H1 (cell line): ENCODE measurements around the gene TMEM245. TPM values are rescaled to one million over a fixed set of nuclear protein-coding genes. Genes with fewer than 3 reads are reported as not detected.

ENCODE experiments used
- CTCF ChIA-PET: fragments of 300-600 bp; sonication (Branson Sonifier 250); formaldehyde crosslinking; loops from one replicate; lab custom pipeline; 2021; ENCODE audit not compliant: partially characterized antibody; lab: Charles Lee
- POLR2A ChIA-PET: fragments of 300-600 bp; sonication (Branson Sonifier 250); formaldehyde crosslinking; loops from one replicate; lab custom pipeline; 2021; ENCODE audit warnings: inconsistent platforms; ENCODE audit not compliant: partially characterized antibody; lab: Charles Lee
- DNase-seq, 2 experiments: peaks; one replicate each; pipeline versions ENCODE4 v3.0.0 to v3.0.0-alpha.2; 2010 to 2022; ENCODE audit warnings: low spot score in 2 of 2, low read depth in 1 of 2, mixed read lengths in 1 of 2
- FAIRE-seq: peaks from 2 replicates; lab custom pipeline; 2011; peaks lifted over from hg19 to GRCh38; lab: Jason Lieb, UNC
- H2AFZ ChIP-seq: 2 replicates; pipeline ENCODE4 v1.8.1; 2012; ENCODE audit warnings: low read length, inconsistent platforms
- H2AK5ac ChIP-seq: 2 replicates; pipeline ENCODE4 v1.6.1; 2013; ENCODE audit warnings: low read depth, low read length
- H2BK120ac ChIP-seq: replicated peaks from 2 replicates; pipeline ENCODE3; 2013; ENCODE audit warnings: low read depth, low read length, inconsistent platforms
- H2BK12ac ChIP-seq: 2 replicates; pipeline ENCODE4 v1.6.1; 2013; ENCODE audit warnings: low read depth, low read length
- H2BK15ac ChIP-seq: 2 replicates; pipeline ENCODE4 v1.6.1; 2013; ENCODE audit warnings: low read length
- H2BK20ac ChIP-seq: 2 replicates; pipeline ENCODE4 v1.6.1; 2013; ENCODE audit warnings: low read length
- H2BK5ac ChIP-seq: 2 replicates; pipeline ENCODE4 v1.6.1; 2013; ENCODE audit warnings: low read depth, low read length
- H3K14ac ChIP-seq: 2 replicates; pipeline ENCODE4 v1.6.1; 2013; ENCODE audit warnings: inconsistent platforms; ENCODE audit not compliant: insufficient read length
- H3K18ac ChIP-seq: 2 replicates; pipeline ENCODE4 v1.6.1; 2013; ENCODE audit warnings: low read length; ENCODE audit errors: extremely low read depth
- H3K23ac ChIP-seq: 2 replicates; pipeline ENCODE4 v1.6.1; 2013; ENCODE audit warnings: inconsistent platforms; ENCODE audit not compliant: insufficient read length
- H3K23me2 ChIP-seq: 2 replicates; pipeline ENCODE4 v1.6.1; 2013; ENCODE audit warnings: low read depth, low read length
- H3K27ac ChIP-seq: 2 replicates; pipeline ENCODE4 v1.6.1; 2011; ENCODE audit warnings: low read depth, low read length, inconsistent platforms
- H3K27me3 ChIP-seq, 4 experiments: replicated peaks in 1 of 4; 1 replicate in 1 of 4; 2 replicates in 3 of 4; pipeline versions ENCODE4 v1.6.1 to v1.8.1; 2011 to 2013; ENCODE audit warnings: low read length in 3 of 4, mild to moderate bottlenecking in 3 of 4, inconsistent platforms in 2 of 4, mixed read lengths in 2 of 4, moderate library complexity in 1 of 4; ENCODE audit not compliant: control insufficient read depth in 3 of 4, insufficient read depth in 3 of 4; ENCODE audit errors: extremely low read depth in 1 of 4
- H3K36me3 ChIP-seq, 4 experiments: 2 replicates each; pipeline versions ENCODE4 v1.6.1 to v1.8.1; 2011 to 2013; ENCODE audit warnings: mild to moderate bottlenecking in 4 of 4, low read length in 3 of 4, moderate library complexity in 2 of 4, control low read depth in 1 of 4, inconsistent platforms in 1 of 4; ENCODE audit not compliant: insufficient read depth in 4 of 4, control insufficient read depth in 2 of 4
- H3K4ac ChIP-seq: replicated peaks from 2 replicates; pipeline ENCODE3; 2013; ENCODE audit warnings: low read length, low read depth, mixed read lengths, inconsistent platforms; ENCODE audit not compliant: insufficient read length
- H3K4me1 ChIP-seq, 4 experiments: replicated peaks in 1 of 4; 1 replicate in 1 of 4; 2 replicates in 3 of 4; pipeline versions ENCODE4 v1.6.1 to v1.8.1; 2011 to 2013; ENCODE audit warnings: low read length in 3 of 4, inconsistent platforms in 2 of 4, mixed read lengths in 1 of 4; ENCODE audit not compliant: insufficient read depth in 4 of 4, control insufficient read depth in 3 of 4
- H3K4me2 ChIP-seq, 2 experiments: 2 replicates each; pipeline versions ENCODE4 v1.6.1 to v1.8.1; 2011 to 2013; ENCODE audit warnings: low read depth in 2 of 2, low read length in 2 of 2, control low read depth in 1 of 2, inconsistent platforms in 1 of 2, mild to moderate bottlenecking in 1 of 2; ENCODE audit not compliant: insufficient read depth in 1 of 2
- H3K4me3 ChIP-seq, 4 experiments: fragments of 200-600, 300-600 bp in 1 of 4; sonication (generic), shearing (Covaris generic), sonication (Bioruptor Twin) in 1 of 4; 2 replicates each; pipeline versions ENCODE4 v1.5.1 to v1.8.1; 2011 to 2016; ENCODE audit warnings: low read length in 4 of 4, low read depth in 3 of 4, control low read depth in 2 of 4, inconsistent platforms in 2 of 4, mild to moderate bottlenecking in 2 of 4, mixed read lengths in 1 of 4, moderate library complexity in 1 of 4; ENCODE audit not compliant: insufficient read depth in 2 of 4; ENCODE audit errors: extremely low read depth in 1 of 4
- H3K56ac ChIP-seq: replicated peaks from 2 replicates; pipeline ENCODE3; 2013; ENCODE audit warnings: low read depth, mild to moderate bottlenecking, mixed read lengths, low read length, inconsistent platforms; ENCODE audit not compliant: insufficient read length
- H3K79me1 ChIP-seq: 2 replicates; pipeline ENCODE4 v1.6.1; 2013; ENCODE audit warnings: low read depth, low read length, control low read depth
- H3K79me2 ChIP-seq, 2 experiments: 2 replicates each; pipeline versions ENCODE4 v1.6.1 to v1.8.1; 2012 to 2013; ENCODE audit warnings: low read length in 2 of 2, mild to moderate bottlenecking in 2 of 2, inconsistent platforms in 1 of 2; ENCODE audit not compliant: insufficient read depth in 2 of 2, control insufficient read depth in 1 of 2
- H3K9ac ChIP-seq, 4 experiments: replicated peaks in 1 of 4; 1 replicate in 1 of 4; 2 replicates in 3 of 4; pipeline versions ENCODE4 v1.6.1 to v1.8.1; 2011 to 2013; ENCODE audit warnings: low read depth in 3 of 4, low read length in 3 of 4, control low read depth in 2 of 4, mild to moderate bottlenecking in 2 of 4, moderate library complexity in 2 of 4, inconsistent platforms in 1 of 4; ENCODE audit errors: extremely low read depth in 1 of 4
- H3K9me3 ChIP-seq, 2 experiments: 2 replicates each; pipeline versions ENCODE4 v1.6.1 to v1.8.1; 2012 to 2013; ENCODE audit warnings: mild to moderate bottlenecking in 2 of 2, moderate library complexity in 2 of 2, control low read depth in 1 of 2, inconsistent platforms in 1 of 2, low read depth in 1 of 2, low read length in 1 of 2, mixed read lengths in 1 of 2; ENCODE audit not compliant: insufficient read depth in 2 of 2
- H4K20me1 ChIP-seq, 2 experiments: replicated peaks in 1 of 2; 2 replicates each; pipeline versions ENCODE3 to v1.8.1; 2011 to 2013; ENCODE audit warnings: inconsistent platforms in 2 of 2, low read length in 2 of 2, mild to moderate bottlenecking in 1 of 2; ENCODE audit not compliant: insufficient read depth in 2 of 2, control insufficient read depth in 1 of 2
- H4K5ac ChIP-seq: 2 replicates; pipeline ENCODE4 v1.6.1; 2013; ENCODE audit warnings: low read length, low read depth, mixed read lengths, inconsistent platforms; ENCODE audit not compliant: insufficient read length
- H4K8ac ChIP-seq: 2 replicates; pipeline ENCODE4 v1.8.0; 2013; ENCODE audit warnings: mild to moderate bottlenecking, moderate library complexity, low read length, inconsistent platforms; ENCODE audit not compliant: insufficient read depth; ENCODE audit errors: extremely low read depth
- H4K91ac ChIP-seq: replicated peaks from 2 replicates; pipeline ENCODE3; 2013; ENCODE audit warnings: low read length, mixed read lengths, inconsistent platforms; ENCODE audit not compliant: insufficient read length
- CHD2 ChIP-seq: IDR thresholded peaks from 2 replicates; pipeline ENCODE4 v1.6.1; 2012; ENCODE audit warnings: low read length, improper control_type of control experiment
- HDAC6 ChIP-seq: IDR thresholded peaks from one replicate; pipeline ENCODE4 v1.7.1; 2012; ENCODE audit warnings: low read depth, mild to moderate bottlenecking, inconsistent platforms, low read length, moderate library complexity
- NANOG ChIP-seq: IDR thresholded peaks from 2 replicates; pipeline ENCODE4 v1.6.1; 2011; ENCODE audit warnings: low read length, low read depth, mild to moderate bottlenecking, inconsistent platforms; ENCODE audit not compliant: insufficient read depth, poor library complexity, severe bottlenecking
- SIX5 ChIP-seq: IDR thresholded peaks from 2 replicates; pipeline ENCODE4 v1.6.1; 2011; ENCODE audit warnings: mild to moderate bottlenecking, low read depth, low read length
- SP4 ChIP-seq: IDR thresholded peaks from 2 replicates; pipeline ENCODE4 v1.6.1; 2012; ENCODE audit warnings: low read length, inconsistent platforms
- polyA plus RNA-seq, 7 experiments: library from polyadenylated mRNA; depleted of rRNA in 3 of 7; stranded (reverse) in 5 of 7; unstranded in 2 of 7; fragments of >200 nt in 5 of 7; fragments of 200-250 nt in 2 of 7; gene quantifications; 1 replicate in 5 of 7; 2 replicates in 1 of 7; 4 replicates in 1 of 7; pipeline versions ENCODE4 v1.2.1 to v1.2.3, GENCODE V29; 2011 to 2013; ENCODE audit warnings: missing spikeins in 2 of 7, mixed read lengths in 2 of 7
- total RNA-seq: library from RNA; stranded (reverse); fragmentation: NEBNext Ultra II Directional; extraction: Animal tissue kit (Norgen Biotek cat#: 25700); gene quantifications from 2 replicates; pipeline ENCODE4 v1.2.1, GENCODE V29; 2021

Gene TMEM245
- total and polyA plus RNA-seq, 2 of the 8 experiments (the other 6 are each of a cell fraction or from before 2014, with no cell fraction given) = 44.3 to 45.8 TPM

- Histone ChIP-seq H2AK5ac (no peak overlapping the region), H4K5ac (no peak overlapping the region), H2BK5ac (no peak overlapping the region), H3K9me3 (no peaks in the 10 kb centered on the region), H3K14ac (no peak overlapping the region), H3K4me3 (no peak overlapping the region), H3K27ac (no peak overlapping the region), H2BK12ac (no peak overlapping the region), H3K79me1 (peaks cover 3% of the 10 kb centered on the region; the same call in 1 of the 2 replicates), H4K20me1 (peaks cover 11 to 13% of the 10 kb centered on the region in 2 experiments), H3K4ac (no peak overlapping the region), H2BK15ac (no peak overlapping the region), H3K56ac (no peak overlapping the region), H3K4me1 (peaks cover 0 to 5% (median 0%) of the 10 kb centered on the region in 4 experiments; a peak in 3 of 7 replicates), H3K9ac (no peak overlapping the region), H3K27me3 (no peaks in the 10 kb centered on the region), H3K79me2 (peaks cover 18 to 95% of the 10 kb centered on the region in 2 experiments; a peak in 3 of 4 replicates), H3K18ac (no peak overlapping the region), H2AFZ (no peak overlapping the region), H3K23ac (no peak overlapping the region), H4K91ac (no peak overlapping the region), H4K8ac (no peak overlapping the region), H3K23me2 (no peaks in the 10 kb centered on the region), H3K4me2 (no peak overlapping the region), H2BK120ac (no peak overlapping the region), H2BK20ac (no peak overlapping the region), H3K36me3 (peaks cover 0 to 5% (median 0%) of the 10 kb centered on the region in 4 experiments; a peak in 1 of 8 replicates)
- TF ChIP-seq NANOG (no peak), SIX5 (no peak), HDAC6 (no peak), CHD2 (no peak), SP4 (no peak)
- DNase-seq = no peak
- ChIA-PET POLR2A (interaction anchor here (3.5 kb wide), 1 partner anchor 9 kb away, joined by 22 read pairs; the partner anchor contains the start of gene TMEM245), CTCF (interaction anchor here (0.6 to 1.7 kb wide), 3 partner anchors 8 to 22 kb away, joined by 3 to 5 read pairs (median 5); no protein-coding TSS in a partner anchor)
- no peak for FAIRE-seq
Observed at GRCh38 chr9:109109967-109110328, 9.8 kb downstream of the TMEM245 start.
